Vagina (tissue), 2 donors: Measurements from ENCODE around the gene HMCN1.

Source experiments
- CTCF ChIP-seq, 3 experiments: fragments of 450-650 bp in 2 of 3; fragments of 200-600 bp in 1 of 3; sonication (generic) in 1 of 3; IDR thresholded peaks; one replicate each; pipeline ENCODE4 v1.5.1; 2017 to 2019; ENCODE audit warnings: antibody characterized with exemption in 3 of 3, mild to moderate bottlenecking in 2 of 3, moderate library complexity in 2 of 3
- POLR2A ChIP-seq, 2 donors: fragments of 450-650 bp; IDR thresholded peaks; one replicate each; pipeline ENCODE4 v1.6.1; 2017; ENCODE audit warnings: antibody characterized with exemption in 2 of 2, mild to moderate bottlenecking in 2 of 2, moderate library complexity in 2 of 2

GRCh38 chr1:185731446-185731845 lies 2.7 kb upstream of the HMCN1 start:
- TF ChIP-seq CTCF (IDR thresholded peaks at IDR 0.05) = no peak
- TF ChIP-seq POLR2A (IDR thresholded peaks at IDR 0.05) = no peak
